HepG2 (cell line): Measurements from ENCODE around the gene PDE3A.

Experiments used
- FOXA1 ChIP-seq, 2 experiments: fragments of 450-650 bp in 1 of 2; sonication (generic) in 1 of 2; formaldehyde crosslinking in 1 of 2; IDR thresholded peaks; 2 replicates each; pipeline versions ENCODE4 v1.4.0 to v1.6.1; 2016 to 2020; ENCODE audit warnings: missing genetic modification reagents in 1 of 2
- KAT8 ChIP-seq: IDR thresholded peaks from 2 replicates; pipeline ENCODE4 v1.6.1; 2016; ENCODE audit warnings: missing genetic modification reagents, missing compliant biosample characterization
- ZFP1 ChIP-seq: IDR thresholded peaks from 2 replicates; pipeline ENCODE4 v1.6.1; 2016
- TF ChIP-seq, protein P1 (sequence below): sonication (generic); formaldehyde crosslinking; IDR thresholded peaks from 2 replicates; pipeline ENCODE4 v1.5.0; 2020; ENCODE audit warnings: mild to moderate bottlenecking, missing genetic modification reagents, moderate library complexity

DNA sequence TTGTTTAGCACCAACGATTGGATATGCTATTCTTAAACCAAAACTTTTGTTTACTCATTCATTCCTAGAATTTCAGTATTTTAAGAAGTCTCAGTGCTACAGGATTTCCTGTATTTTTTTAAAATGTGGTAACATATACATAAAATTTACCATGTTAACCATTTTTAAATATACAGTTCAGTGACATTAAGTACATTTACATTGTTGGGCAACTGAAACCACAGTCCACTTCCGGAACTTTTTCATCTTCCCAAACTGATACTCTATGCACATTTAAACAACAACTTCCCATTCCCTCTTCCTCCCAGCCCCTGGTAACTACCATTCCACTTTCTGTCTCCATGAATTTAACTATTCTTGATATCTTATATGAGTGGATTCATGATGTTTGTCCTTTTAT, 30.3 kb downstream of the PDE3A start:
- no peak for TF ChIP-seq FOXA1 (IDR thresholded peaks at IDR 0.05)
- no peak for TF ChIP-seq FOXA1 (CRISPR knock-in tag; IDR thresholded peaks at IDR 0.05)
- TF ChIP-seq, protein P1, sequence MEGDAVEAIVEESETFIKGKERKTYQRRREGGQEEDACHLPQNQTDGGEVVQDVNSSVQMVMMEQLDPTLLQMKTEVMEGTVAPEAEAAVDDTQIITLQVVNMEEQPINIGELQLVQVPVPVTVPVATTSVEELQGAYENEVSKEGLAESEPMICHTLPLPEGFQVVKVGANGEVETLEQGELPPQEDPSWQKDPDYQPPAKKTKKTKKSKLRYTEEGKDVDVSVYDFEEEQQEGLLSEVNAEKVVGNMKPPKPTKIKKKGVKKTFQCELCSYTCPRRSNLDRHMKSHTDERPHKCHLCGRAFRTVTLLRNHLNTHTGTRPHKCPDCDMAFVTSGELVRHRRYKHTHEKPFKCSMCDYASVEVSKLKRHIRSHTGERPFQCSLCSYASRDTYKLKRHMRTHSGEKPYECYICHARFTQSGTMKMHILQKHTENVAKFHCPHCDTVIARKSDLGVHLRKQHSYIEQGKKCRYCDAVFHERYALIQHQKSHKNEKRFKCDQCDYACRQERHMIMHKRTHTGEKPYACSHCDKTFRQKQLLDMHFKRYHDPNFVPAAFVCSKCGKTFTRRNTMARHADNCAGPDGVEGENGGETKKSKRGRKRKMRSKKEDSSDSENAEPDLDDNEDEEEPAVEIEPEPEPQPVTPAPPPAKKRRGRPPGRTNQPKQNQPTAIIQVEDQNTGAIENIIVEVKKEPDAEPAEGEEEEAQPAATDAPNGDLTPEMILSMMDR: no peak
- no peak for TF ChIP-seq ZFP1 (CRISPR knock-in tag)
- TF ChIP-seq KAT8 (CRISPR knock-in tag): no peak
